ENCODE results near the gene BCL2L12.

- TF ChIP-seq CTCF (IDR thresholded peaks at IDR 0.05 in 8 of 11, conservative IDR thresholded peaks at IDR 0.05 in 3 of 11), result no peak
- peak in 2 of 3 donors; percentile 29 to 58 for TF ChIP-seq POLR2AphosphoS5 (IDR thresholded peaks at IDR 0.05)
- no peak for TF ChIP-seq POLR2A (IDR thresholded peaks at IDR 0.05)
Observed at GRCh38 chr19:49681830-49682229, 16.1 kb downstream of the BCL2L12 start.

All from spleen (tissue), 7 donors.